NCI-H2171 treated with DMSO at 0.1 percent for 48 hours (cell line): Measurements from ENCODE around the gene MEIS3.
"Not testable (repeated sequence)": the region's sequence is repeated elsewhere in the genome, so short reads cannot be mapped to it uniquely, and the experiment has no call there.

Experiments used
- DNase-seq: peaks from one replicate; lab custom pipeline; 2025; lab: John Stamatoyannopoulos, UW

Gene MEIS3

GRCh38 chr19:47415953-47416642 is 3.2 kb downstream of the MEIS3 start:
- no peak for DNase-seq

GRCh38 chr19:47414469-47414868 is 4.9 kb downstream of the MEIS3 start:
- no peak for DNase-seq

GRCh38 chr19:47413941-47414340 is 5.4 kb downstream of the MEIS3 start:
- DNase-seq = no peak

- DNase-seq = not testable (repeated sequence)
Measured at GRCh38 chr19:47411696-47412095, 7.6 kb downstream of the MEIS3 start.

GRCh38 chr19:47411101-47411500 is 8.2 kb downstream of the MEIS3 start:
- no peak for DNase-seq

- no peak for DNase-seq
Measured at GRCh38 chr19:47408156-47408938, 11.0 kb downstream of the MEIS3 start.

GRCh38 chr19:47407417-47407774 is 11.9 kb downstream of the MEIS3 start:
- no peak for DNase-seq

GRCh38 chr19:47406711-47407416 is 12.5 kb downstream of the MEIS3 start:
- no peak for DNase-seq

- no peak for DNase-seq
Measured at GRCh38 chr19:47405854-47406417, 13.4 kb downstream of the MEIS3 start.

- DNase-seq = no peak
Measured at GRCh38 chr19:47405197-47405550, 14.2 kb downstream of the MEIS3 start.

GRCh38 chr19:47404334-47405196 is 14.8 kb downstream of the MEIS3 start:
- no peak for DNase-seq

- no peak for DNase-seq
Measured at GRCh38 chr19:47402504-47402903, 16.8 kb downstream of the MEIS3 start.

- no peak for DNase-seq
Measured at GRCh38 chr19:47398707-47399597, 20.4 kb downstream of the MEIS3 start.

GRCh38 chr19:47391510-47392223 is 27.7 kb downstream of the MEIS3 start:
- DNase-seq = peak; percentile 63

- DNase-seq = peak; percentile 47
Measured at GRCh38 chr19:47390533-47391488, 28.5 kb downstream of the MEIS3 start.

GRCh38 chr19:47389150-47389556 is 30.2 kb downstream of the MEIS3 start:
- no peak for DNase-seq

GRCh38 chr19:47388721-47389120 is 30.6 kb downstream of the MEIS3 start:
- DNase-seq = not testable (repeated sequence)

GRCh38 chr19:47387623-47388022 is 31.7 kb downstream of the MEIS3 start:
- not testable (repeated sequence) for DNase-seq

- DNase-seq = not testable (repeated sequence)
Measured at GRCh38 chr19:47386582-47386981, 32.7 kb downstream of the MEIS3 start.
